ENCODE data around the gene ZNF280A.
A peak's percentile ranks its signal among the peaks of the same experiment; 100 is the strongest.

The ZNF280A gene

GRCh38 chr22:22520020-22520656 lies at the start of gene ZNF280A:
Gene ZNF280A (minus strand): TSS chr22:22520270. CDS start chr22:22515630, 4,640 bp downstream.
- DNase-seq (ENCODE audit: low spot score), result no peak

GRCh38 chr22:22569218-22569617 lies 49.1 kb upstream of the ZNF280A start:
- DNase-seq (ENCODE audit: low spot score), result no peak

GRCh38 chr22:22565981-22566380 lies 45.9 kb upstream of the ZNF280A start:
- DNase-seq (ENCODE audit: low spot score), result no peak

GRCh38 chr22:22558972-22559603 lies 39.0 kb upstream of the ZNF280A start, which contains the start of gene PRAME:
Gene PRAME (minus strand): TSS chr22:22559265. CDS start chr22:22556832, 2,433 bp downstream.
- DNase-seq (ENCODE audit: low spot score), result peak; percentile 84

DNA sequence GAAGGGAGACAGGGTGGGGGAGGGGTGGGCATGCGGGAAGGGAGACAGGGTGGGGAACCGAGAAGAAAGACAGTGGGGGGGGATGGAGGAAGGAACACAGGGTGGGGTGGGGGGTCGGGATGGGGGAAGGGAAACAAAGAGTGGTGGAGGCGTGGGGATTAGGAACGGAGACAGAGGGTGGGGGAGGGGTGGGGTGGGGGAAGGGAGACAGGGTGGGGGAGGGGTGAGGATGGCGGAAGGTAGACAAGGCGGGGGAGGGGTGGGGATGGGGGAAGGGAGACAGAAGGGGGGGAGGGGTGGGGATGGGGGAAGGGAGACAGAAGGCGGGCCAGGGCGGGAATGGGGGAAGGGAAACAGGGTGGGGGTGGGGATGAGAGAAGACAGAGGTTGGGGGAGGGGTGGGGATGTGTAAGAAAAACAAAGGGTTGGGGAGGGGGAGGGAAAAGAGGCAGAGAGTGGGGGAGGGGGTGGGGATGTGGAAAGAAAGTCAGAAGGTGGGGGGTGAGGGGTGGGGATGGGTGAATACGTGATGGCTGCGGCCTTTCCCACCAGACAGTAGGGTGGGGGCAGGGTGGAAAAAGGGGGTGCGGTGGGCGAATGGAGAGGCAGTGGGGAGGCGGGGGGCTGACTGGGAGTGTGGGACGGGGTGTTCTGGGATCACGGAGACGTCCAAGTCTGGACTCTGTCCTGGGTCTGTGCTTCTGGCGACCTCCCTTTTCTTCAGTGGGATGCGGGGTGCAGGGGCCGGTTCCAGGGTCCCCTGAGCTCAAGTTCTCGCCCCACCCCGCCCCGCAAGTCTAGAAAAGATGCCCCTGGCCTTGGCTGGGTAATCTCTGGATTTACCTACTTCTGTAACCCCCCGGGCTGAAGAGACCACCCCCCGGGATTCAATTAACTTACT lies 38.3 kb upstream of the ZNF280A start:
- DNase-seq (ENCODE audit: low spot score), result no peak

- DNase-seq (ENCODE audit: low spot score), result no peak
Observed at GRCh38 chr22:22556995-22557925, 37.2 kb upstream of the ZNF280A start.

- DNase-seq (ENCODE audit: low spot score), result no peak
Observed at GRCh38 chr22:22556578-22556977, 36.5 kb upstream of the ZNF280A start.

DNA sequence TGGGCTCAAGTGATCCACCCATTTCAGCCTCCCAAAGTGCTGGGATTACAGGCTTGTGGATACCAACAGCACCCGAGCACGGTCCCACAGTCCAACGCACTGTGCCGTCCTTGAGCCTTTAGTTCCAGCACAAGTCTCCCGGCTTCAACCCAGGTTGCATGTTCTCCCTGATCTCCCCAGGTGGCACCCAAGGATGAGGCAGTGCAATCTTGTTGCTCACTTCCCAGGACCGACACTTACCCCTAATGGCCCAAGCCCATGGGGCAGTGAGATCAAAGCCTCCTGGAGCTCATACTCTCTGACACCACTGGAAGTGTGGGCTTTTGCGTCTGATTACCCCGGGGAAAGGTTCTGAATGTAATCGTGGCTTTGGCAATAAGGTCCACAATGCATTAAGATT lies 35.5 kb upstream of the ZNF280A start:
- DNase-seq (ENCODE audit: low spot score), result no peak

- DNase-seq (ENCODE audit: low spot score), result no peak
Observed at GRCh38 chr22:22554587-22555284, 34.7 kb upstream of the ZNF280A start.

GRCh38 chr22:22553735-22554586 lies 33.9 kb upstream of the ZNF280A start:
- DNase-seq (ENCODE audit: low spot score), result no peak

- no peak for DNase-seq (ENCODE audit: low spot score)
Observed at GRCh38 chr22:22553141-22553540, 33.1 kb upstream of the ZNF280A start.

- DNase-seq (ENCODE audit: low spot score), result peak; percentile 6
Observed at GRCh38 chr22:22552630-22553029, 32.6 kb upstream of the ZNF280A start.

- DNase-seq (ENCODE audit: low spot score), result no peak
Observed at GRCh38 chr22:22550789-22551434, 30.8 kb upstream of the ZNF280A start.

- no peak for DNase-seq (ENCODE audit: low spot score)
Observed at GRCh38 chr22:22548910-22549309, 28.8 kb upstream of the ZNF280A start.

DNA sequence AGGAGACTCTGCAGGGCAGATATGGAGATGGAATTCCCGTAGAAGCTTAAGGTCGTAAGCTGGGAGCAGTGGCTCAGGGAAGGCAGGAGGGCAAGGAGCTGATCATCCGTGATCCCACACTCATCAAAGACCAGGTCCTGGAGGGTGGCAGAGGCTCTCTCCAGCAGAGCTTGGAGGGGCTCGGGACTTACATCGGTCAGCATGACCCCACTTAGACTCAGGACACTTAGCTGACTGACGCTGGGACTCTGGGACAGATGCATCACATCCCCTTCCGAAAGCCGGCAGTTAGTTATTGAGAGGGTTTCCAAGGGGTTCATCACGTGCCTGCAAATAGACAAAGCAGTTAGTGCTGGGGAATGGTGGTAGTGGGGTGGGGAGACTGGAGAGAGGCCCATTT lies 28.2 kb upstream of the ZNF280A start:
- DNase-seq (ENCODE audit: low spot score), result no peak

DNA sequence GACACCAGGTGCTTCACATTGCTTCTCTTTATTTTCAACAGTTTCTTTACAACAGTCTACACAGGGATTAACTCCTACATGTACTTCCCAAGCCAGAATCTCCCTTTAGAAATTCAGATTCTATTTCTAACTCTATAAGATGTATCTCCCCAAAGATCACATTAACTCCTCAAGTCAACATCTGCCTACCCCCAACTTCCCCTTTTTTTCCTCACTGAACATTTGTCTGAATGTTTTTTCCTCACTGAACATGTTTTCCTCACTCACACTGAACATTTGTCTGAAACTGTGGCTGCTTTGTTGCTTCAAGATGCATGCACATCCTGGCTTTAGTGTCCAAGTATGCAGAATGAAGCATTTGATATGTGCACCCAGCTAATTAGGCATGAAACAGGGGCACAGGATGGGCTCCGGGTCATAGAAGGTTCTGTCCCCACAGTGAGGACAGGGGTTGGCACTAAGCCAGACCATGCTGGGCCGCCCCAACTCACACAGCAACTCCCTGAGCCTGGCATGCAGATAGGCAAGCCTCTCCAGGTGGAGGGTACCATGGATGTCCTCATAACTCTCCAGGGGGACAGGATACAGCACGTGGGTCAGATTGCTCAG lies 27.7 kb upstream of the ZNF280A start:
- no peak for DNase-seq (ENCODE audit: low spot score)

GRCh38 chr22:22547226-22547625 lies 27.2 kb upstream of the ZNF280A start:
- no peak for DNase-seq (ENCODE audit: low spot score)

GRCh38 chr22:22546490-22546889 lies 26.4 kb upstream of the ZNF280A start:
- no peak for DNase-seq (ENCODE audit: low spot score)

- no peak for DNase-seq (ENCODE audit: low spot score)
Observed at GRCh38 chr22:22545084-22545483, 25.0 kb upstream of the ZNF280A start.

All from RKO (cell line).